H9 (cell line): Measurements from ENCODE around the gene FOS. TPM values are rescaled to one million over a fixed set of nuclear protein-coding genes. Genes with fewer than 3 reads are reported as not detected.

Experiments
- DNase-seq: peaks from one replicate; pipeline ENCODE4 v3.0.0-alpha.2; 2017
- H2AFZ ChIP-seq: one replicate; pipeline ENCODE4 v1.6.1; 2013; ENCODE audit warnings: mild to moderate bottlenecking, low read length, control low read depth, moderate library complexity
- H2AK5ac ChIP-seq: 2 replicates; pipeline ENCODE4 v1.6.1; 2013; ENCODE audit warnings: low read length, control low read depth, mixed read lengths; ENCODE audit not compliant: insufficient read length
- H2BK120ac ChIP-seq: one replicate; pipeline ENCODE4 v1.6.1; 2013; ENCODE audit warnings: low read depth, mild to moderate bottlenecking, low read length, control low read depth, inconsistent platforms; ENCODE audit not compliant: poor library complexity, severe bottlenecking
- H2BK12ac ChIP-seq: 2 replicates; pipeline ENCODE4 v1.6.1; 2013; ENCODE audit warnings: low read length, control low read depth, mixed read lengths, low read depth; ENCODE audit not compliant: insufficient read length
- H2BK15ac ChIP-seq: 2 replicates; pipeline ENCODE4 v1.6.1; 2013; ENCODE audit warnings: low read depth, low read length, control low read depth
- H2BK20ac ChIP-seq: one replicate; pipeline ENCODE4 v1.6.1; 2013; ENCODE audit warnings: low read depth, mild to moderate bottlenecking, low read length, control low read depth, inconsistent platforms; ENCODE audit not compliant: poor library complexity, severe bottlenecking
- H2BK5ac ChIP-seq: 2 replicates; pipeline ENCODE4 v1.6.1; 2013; ENCODE audit warnings: low read length, control low read depth, mixed read lengths; ENCODE audit not compliant: insufficient read length
- H3K14ac ChIP-seq: 2 replicates; pipeline ENCODE4 v1.6.1; 2013; ENCODE audit warnings: low read length, control low read depth; ENCODE audit not compliant: insufficient read depth
- H3K18ac ChIP-seq: 2 replicates; pipeline ENCODE4 v1.6.1; 2013; ENCODE audit warnings: low read depth, mild to moderate bottlenecking, mixed read lengths, low read length, control low read depth; ENCODE audit not compliant: insufficient read length
- H3K23ac ChIP-seq: 2 replicates; pipeline ENCODE4 v1.6.1; 2013; ENCODE audit warnings: low read length, control low read depth, mixed read lengths, low read depth; ENCODE audit not compliant: insufficient read length
- H3K23me2 ChIP-seq: 2 replicates; pipeline ENCODE4 v1.6.1; 2013; ENCODE audit warnings: low read depth, mild to moderate bottlenecking, mixed read lengths, low read length, control low read depth; ENCODE audit not compliant: insufficient read length, poor library complexity, severe bottlenecking
- H3K27ac ChIP-seq: 2 replicates; pipeline ENCODE4 v1.5.1; 2013; ENCODE audit warnings: low read length, control low read depth, mixed read lengths, low read depth; ENCODE audit not compliant: insufficient read length
- H3K27me3 ChIP-seq: 2 replicates; pipeline ENCODE4 v1.6.1; 2013; ENCODE audit warnings: low read length, control low read depth, inconsistent platforms; ENCODE audit not compliant: insufficient read depth
- H3K4ac ChIP-seq: 2 replicates; pipeline ENCODE4 v1.6.1; 2013; ENCODE audit warnings: low read depth, mild to moderate bottlenecking, control low read depth, inconsistent platforms, low read length, moderate library complexity
- H3K4me1 ChIP-seq: 2 replicates; pipeline ENCODE4 v1.6.1; 2013; ENCODE audit warnings: low read length, control low read depth, inconsistent platforms; ENCODE audit not compliant: insufficient read depth
- H3K4me2 ChIP-seq: 2 replicates; pipeline ENCODE4 v1.6.1; 2013; ENCODE audit warnings: low read length, control low read depth, mixed read lengths; ENCODE audit not compliant: insufficient read length, insufficient read depth
- H3K56ac ChIP-seq: 2 replicates; pipeline ENCODE4 v1.6.1; 2013; ENCODE audit warnings: low read depth, mild to moderate bottlenecking, mixed read lengths, low read length, control low read depth; ENCODE audit not compliant: insufficient read length
- H3K79me1 ChIP-seq: 2 replicates; pipeline ENCODE4 v1.6.1; 2013; ENCODE audit warnings: low read depth, mild to moderate bottlenecking, moderate library complexity, low read length, control low read depth, inconsistent platforms; ENCODE audit not compliant: insufficient read depth, poor library complexity, severe bottlenecking
- H3K79me2 ChIP-seq: 2 replicates; pipeline ENCODE4 v1.6.1; 2013; ENCODE audit warnings: low read length, control low read depth, inconsistent platforms; ENCODE audit not compliant: insufficient read depth
- H3K9ac ChIP-seq: 2 replicates; pipeline ENCODE4 v1.6.1; 2013; ENCODE audit warnings: low read length, control low read depth, mixed read lengths; ENCODE audit not compliant: insufficient read length; ENCODE audit errors: extremely low read depth
- H3K9me3 ChIP-seq: one replicate; pipeline ENCODE4 v1.6.1; 2013; ENCODE audit warnings: low read depth, low read length, inconsistent platforms; ENCODE audit not compliant: control insufficient read depth
- H3T11ph ChIP-seq: one replicate; pipeline ENCODE4 v1.6.1; 2013; ENCODE audit warnings: mild to moderate bottlenecking, low read length, control low read depth, inconsistent platforms
- H4K20me1 ChIP-seq: one replicate; pipeline ENCODE4 v1.6.1; 2013; ENCODE audit not compliant: control insufficient read depth, insufficient read length, insufficient read depth
- H4K5ac ChIP-seq: 2 replicates; pipeline ENCODE4 v1.6.1; 2013; ENCODE audit warnings: low read depth, mild to moderate bottlenecking, mixed read lengths, low read length, control low read depth; ENCODE audit not compliant: insufficient read length
- H4K8ac ChIP-seq: replicated peaks from 2 replicates; pipeline ENCODE4 v1.6.1; 2013; ENCODE audit warnings: low read length, control low read depth, mixed read lengths, low read depth; ENCODE audit not compliant: insufficient read length
- H4K91ac ChIP-seq: 2 replicates; pipeline ENCODE4 v1.6.1; 2013; ENCODE audit warnings: low read depth, mild to moderate bottlenecking, moderate library complexity, mixed read lengths, low read length, control low read depth; ENCODE audit not compliant: insufficient read length
- H3K27ac Mint-ChIP-seq, 3 experiments: 2 replicates in 2 of 3; 3 replicates in 1 of 3; pipeline ENCODE4 v1.8.0; 2020 to 2021; ENCODE audit warnings: mixed read lengths in 3 of 3, mild to moderate bottlenecking in 1 of 3, moderate library complexity in 1 of 3
- H3K27me3 Mint-ChIP-seq: 2 replicates; pipeline ENCODE4 v1.8.0; 2021; ENCODE audit warnings: low read depth, mild to moderate bottlenecking, moderate library complexity, mixed read lengths
- H3K36me3 Mint-ChIP-seq, 3 experiments: 2 replicates in 2 of 3; 3 replicates in 1 of 3; pipeline ENCODE4 v1.8.0; 2020 to 2021; ENCODE audit warnings: low read depth in 3 of 3, mixed read lengths in 3 of 3; ENCODE audit not compliant: insufficient read depth in 1 of 3
- H3K4me1 Mint-ChIP-seq, 2 experiments: 2 replicates each; pipeline ENCODE4 v1.8.0; 2020; ENCODE audit warnings: mixed read lengths in 2 of 2
- H3K4me3 Mint-ChIP-seq, 2 experiments: 2 replicates in 1 of 2; 3 replicates in 1 of 2; pipeline ENCODE4 v1.8.0; 2020 to 2021; ENCODE audit warnings: mild to moderate bottlenecking in 2 of 2, mixed read lengths in 2 of 2, moderate library complexity in 1 of 2
- H3K9me3 Mint-ChIP-seq, 2 experiments: 2 replicates in 1 of 2; 3 replicates in 1 of 2; pipeline ENCODE4 v1.8.0; 2020; ENCODE audit warnings: mild to moderate bottlenecking in 2 of 2, mixed read lengths in 2 of 2, moderate library complexity in 1 of 2
- WGBS: extraction: QIAGEN DNeasy Blood & Tissue Kit; methylation state at CpG from one replicate; pipeline ENCODE4 v1.1.7; 2013; ENCODE audit warnings: missing lambda C conversion rate, low lambda C conversion rate, mixed read lengths; ENCODE audit not compliant: insufficient read length; ENCODE audit errors: extremely low coverage; 5-methylcytosine and 5-hydroxymethylcytosine counted together
- total RNA-seq: library from RNA; stranded (reverse); gene quantifications from 2 replicates; pipeline ENCODE4 v1.2.1, GENCODE V29; 2021
- TF ChIP-seq, protein P1 (sequence below): fragments of 200-600 bp; sonication (generic); conservative IDR thresholded peaks from 3 replicates; pipeline ENCODE4 v1.8.0; 2021; ENCODE audit warnings: antibody characterized with exemption, mild to moderate bottlenecking

Gene FOS
- total RNA-seq, 1 experiment from 2014 or later = 33.9 TPM

- H3K18ac ChIP-seq = no peak overlapping the region
- H3K36me3 Mint-ChIP-seq = no peaks in the 10 kb centered on the region
- H3K4me3 Mint-ChIP-seq = no peak overlapping the region
- no CpG with 5 or more reads among the region's 5 CpGs for WGBS
- H3K4ac ChIP-seq = no peak overlapping the region
- H3K27ac Mint-ChIP-seq = no peak overlapping the region
- TF ChIP-seq, protein P1, sequence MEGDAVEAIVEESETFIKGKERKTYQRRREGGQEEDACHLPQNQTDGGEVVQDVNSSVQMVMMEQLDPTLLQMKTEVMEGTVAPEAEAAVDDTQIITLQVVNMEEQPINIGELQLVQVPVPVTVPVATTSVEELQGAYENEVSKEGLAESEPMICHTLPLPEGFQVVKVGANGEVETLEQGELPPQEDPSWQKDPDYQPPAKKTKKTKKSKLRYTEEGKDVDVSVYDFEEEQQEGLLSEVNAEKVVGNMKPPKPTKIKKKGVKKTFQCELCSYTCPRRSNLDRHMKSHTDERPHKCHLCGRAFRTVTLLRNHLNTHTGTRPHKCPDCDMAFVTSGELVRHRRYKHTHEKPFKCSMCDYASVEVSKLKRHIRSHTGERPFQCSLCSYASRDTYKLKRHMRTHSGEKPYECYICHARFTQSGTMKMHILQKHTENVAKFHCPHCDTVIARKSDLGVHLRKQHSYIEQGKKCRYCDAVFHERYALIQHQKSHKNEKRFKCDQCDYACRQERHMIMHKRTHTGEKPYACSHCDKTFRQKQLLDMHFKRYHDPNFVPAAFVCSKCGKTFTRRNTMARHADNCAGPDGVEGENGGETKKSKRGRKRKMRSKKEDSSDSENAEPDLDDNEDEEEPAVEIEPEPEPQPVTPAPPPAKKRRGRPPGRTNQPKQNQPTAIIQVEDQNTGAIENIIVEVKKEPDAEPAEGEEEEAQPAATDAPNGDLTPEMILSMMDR = no peak
- no peaks in the 10 kb centered on the region for H3K9me3 ChIP-seq
- no peak overlapping the region for H2BK20ac ChIP-seq
- peaks cover 2% of the 10 kb centered on the region for H3K23me2 ChIP-seq
- H3K79me2 ChIP-seq = no peaks in the 10 kb centered on the region
- no peak overlapping the region for H3K56ac ChIP-seq
- H3K27me3 ChIP-seq = no peaks in the 10 kb centered on the region
- no peaks in the 10 kb centered on the region for H3K79me1 ChIP-seq
- H3T11ph ChIP-seq = no peak overlapping the region
- H3K9ac ChIP-seq = no peak overlapping the region
- no peak overlapping the region for H2BK120ac ChIP-seq
- H2AFZ ChIP-seq = no peak overlapping the region
- no peak for DNase-seq
- no peaks in the 10 kb centered on the region for H3K9me3 Mint-ChIP-seq
- no peak overlapping the region for H3K4me2 ChIP-seq
- no peak overlapping the region for H2BK15ac ChIP-seq
- no peak overlapping the region for H3K23ac ChIP-seq
- H3K4me1 Mint-ChIP-seq = no peaks in the 10 kb centered on the region; a peak in 1 of 4 replicates
- H2AK5ac ChIP-seq = no peak overlapping the region
- no peaks in the 10 kb centered on the region for H3K4me1 ChIP-seq
- H4K5ac ChIP-seq = no peak overlapping the region
- no peaks in the 10 kb centered on the region; the same call in 1 of the 2 replicates for H3K27me3 Mint-ChIP-seq
- H2BK5ac ChIP-seq = no peak overlapping the region
- H2BK12ac ChIP-seq = no peak overlapping the region
- no peak overlapping the region for H4K91ac ChIP-seq
- no peak overlapping the region for H4K8ac ChIP-seq
- H3K27ac ChIP-seq = no peak overlapping the region
- no peak overlapping the region for H3K14ac ChIP-seq
- H4K20me1 ChIP-seq = no peaks in the 10 kb centered on the region
Measured at GRCh38 chr14:75328558-75329155, 50.0 kb downstream of the FOS start.
